ENCODE measurements around the gene MTCP1.

DNA sequence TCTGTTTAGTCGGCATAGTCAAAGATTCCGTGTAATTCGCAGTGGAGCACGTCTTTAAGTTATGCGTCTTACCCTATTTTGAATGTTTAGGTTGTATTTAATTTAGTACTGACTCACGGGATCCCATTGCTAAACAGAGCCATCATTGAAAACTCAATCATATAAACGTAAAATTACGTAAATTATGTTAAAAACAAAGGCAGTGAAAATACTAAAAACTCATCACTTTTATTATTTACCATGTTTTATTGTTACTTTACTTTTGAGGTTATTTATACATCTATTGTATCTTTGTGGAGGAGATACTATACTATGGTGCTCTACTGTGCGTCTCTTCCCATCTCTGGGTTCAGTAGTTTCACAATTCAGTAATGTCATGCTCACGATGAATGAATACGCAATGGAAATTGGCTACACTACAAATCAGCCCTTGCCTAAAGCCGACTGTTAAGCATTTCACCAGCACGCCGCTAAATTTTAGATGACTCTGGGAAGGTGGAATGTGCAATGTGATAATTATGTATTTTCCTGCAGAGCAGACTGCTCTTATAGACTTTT is 43.3 kb downstream of the MTCP1 start:
- TF ChIP-seq, protein P1, sequence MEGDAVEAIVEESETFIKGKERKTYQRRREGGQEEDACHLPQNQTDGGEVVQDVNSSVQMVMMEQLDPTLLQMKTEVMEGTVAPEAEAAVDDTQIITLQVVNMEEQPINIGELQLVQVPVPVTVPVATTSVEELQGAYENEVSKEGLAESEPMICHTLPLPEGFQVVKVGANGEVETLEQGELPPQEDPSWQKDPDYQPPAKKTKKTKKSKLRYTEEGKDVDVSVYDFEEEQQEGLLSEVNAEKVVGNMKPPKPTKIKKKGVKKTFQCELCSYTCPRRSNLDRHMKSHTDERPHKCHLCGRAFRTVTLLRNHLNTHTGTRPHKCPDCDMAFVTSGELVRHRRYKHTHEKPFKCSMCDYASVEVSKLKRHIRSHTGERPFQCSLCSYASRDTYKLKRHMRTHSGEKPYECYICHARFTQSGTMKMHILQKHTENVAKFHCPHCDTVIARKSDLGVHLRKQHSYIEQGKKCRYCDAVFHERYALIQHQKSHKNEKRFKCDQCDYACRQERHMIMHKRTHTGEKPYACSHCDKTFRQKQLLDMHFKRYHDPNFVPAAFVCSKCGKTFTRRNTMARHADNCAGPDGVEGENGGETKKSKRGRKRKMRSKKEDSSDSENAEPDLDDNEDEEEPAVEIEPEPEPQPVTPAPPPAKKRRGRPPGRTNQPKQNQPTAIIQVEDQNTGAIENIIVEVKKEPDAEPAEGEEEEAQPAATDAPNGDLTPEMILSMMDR (IDR thresholded peaks at IDR 0.05), result no peak
- no peak for TF ChIP-seq SIN3A (IDR thresholded peaks at IDR 0.05; ENCODE audit: borderline replicate concordance, insufficient read depth, low read depth, low read length)
- no peak for TF ChIP-seq TCF7L2 (IDR thresholded peaks at IDR 0.05; ENCODE audit: low read depth, low read length)
- TF ChIP-seq POLR2AphosphoS5 (IDR thresholded peaks at IDR 0.05; ENCODE audit: low read depth, low read length), result no peak; the same call in none of the 2 replicates
- TF ChIP-seq, protein P2, sequence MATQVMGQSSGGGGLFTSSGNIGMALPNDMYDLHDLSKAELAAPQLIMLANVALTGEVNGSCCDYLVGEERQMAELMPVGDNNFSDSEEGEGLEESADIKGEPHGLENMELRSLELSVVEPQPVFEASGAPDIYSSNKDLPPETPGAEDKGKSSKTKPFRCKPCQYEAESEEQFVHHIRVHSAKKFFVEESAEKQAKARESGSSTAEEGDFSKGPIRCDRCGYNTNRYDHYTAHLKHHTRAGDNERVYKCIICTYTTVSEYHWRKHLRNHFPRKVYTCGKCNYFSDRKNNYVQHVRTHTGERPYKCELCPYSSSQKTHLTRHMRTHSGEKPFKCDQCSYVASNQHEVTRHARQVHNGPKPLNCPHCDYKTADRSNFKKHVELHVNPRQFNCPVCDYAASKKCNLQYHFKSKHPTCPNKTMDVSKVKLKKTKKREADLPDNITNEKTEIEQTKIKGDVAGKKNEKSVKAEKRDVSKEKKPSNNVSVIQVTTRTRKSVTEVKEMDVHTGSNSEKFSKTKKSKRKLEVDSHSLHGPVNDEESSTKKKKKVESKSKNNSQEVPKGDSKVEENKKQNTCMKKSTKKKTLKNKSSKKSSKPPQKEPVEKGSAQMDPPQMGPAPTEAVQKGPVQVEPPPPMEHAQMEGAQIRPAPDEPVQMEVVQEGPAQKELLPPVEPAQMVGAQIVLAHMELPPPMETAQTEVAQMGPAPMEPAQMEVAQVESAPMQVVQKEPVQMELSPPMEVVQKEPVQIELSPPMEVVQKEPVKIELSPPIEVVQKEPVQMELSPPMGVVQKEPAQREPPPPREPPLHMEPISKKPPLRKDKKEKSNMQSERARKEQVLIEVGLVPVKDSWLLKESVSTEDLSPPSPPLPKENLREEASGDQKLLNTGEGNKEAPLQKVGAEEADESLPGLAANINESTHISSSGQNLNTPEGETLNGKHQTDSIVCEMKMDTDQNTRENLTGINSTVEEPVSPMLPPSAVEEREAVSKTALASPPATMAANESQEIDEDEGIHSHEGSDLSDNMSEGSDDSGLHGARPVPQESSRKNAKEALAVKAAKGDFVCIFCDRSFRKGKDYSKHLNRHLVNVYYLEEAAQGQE (IDR thresholded peaks at IDR 0.05; ENCODE audit: insufficient read depth in 1 of 2, low read depth in 2 of 2, low read length in 1 of 2), result no peak

Data from Panc1 (cell line).